ENCODE results near the gene ATL3. TPM values are rescaled to one million over a fixed set of nuclear protein-coding genes. Genes with fewer than 3 reads are reported as not detected.

Gene ATL3
- total RNA-seq, 1 experiment from 2014 or later, result 52.2 TPM

GRCh38 chr11:63599211-63600122, 71.7 kb downstream of the ATL3 start:
- peak overlapping the region; percentile 27 for H3K27ac Mint-ChIP-seq (ENCODE audit: unreplicated experiment)

GRCh38 chr11:63598556-63598955, 72.6 kb downstream of the ATL3 start:
- peaks cover 2% of the 10 kb centered on the region for H3K9me3 Mint-ChIP-seq (ENCODE audit: low read depth, unreplicated experiment)

More at GRCh38 chr11:63599211-63600122, 71.7 kb downstream of the ATL3 start:
- Mint-ChIP-seq H3K4me3 (ENCODE audit: low read depth, unreplicated experiment) (peak overlapping the region; percentile 19), H3K9me3 (ENCODE audit: low read depth, unreplicated experiment) (peaks cover 2% of the 10 kb centered on the region), H3K36me3 (ENCODE audit: insufficient read depth, unreplicated experiment) (peaks cover 76% of the 10 kb centered on the region), H3K27me3 (ENCODE audit: unreplicated experiment) (no peaks in the 10 kb centered on the region), H3K4me1 (ENCODE audit: low read depth, unreplicated experiment) (peaks cover 52% of the 10 kb centered on the region)
- BruUV-seq (replicated peaks), result no TSS peak
- CTCF ChIA-PET, result interaction anchor here (0.7 kb wide), 1 partner anchor 32 kb away, joined by 5 read pairs; no protein-coding TSS in a partner anchor
- intact Hi-C loops (cut with micrococcal nuclease; ENCODE audit: unreplicated experiment), result no loop called here
- no peak for TF ChIP-seq CTCF (IDR thresholded peaks at IDR 0.05; ENCODE audit: unreplicated experiment)
- no peak for DNase-seq

GRCh38 chr11:63595296-63595695, 75.9 kb downstream of the ATL3 start:
- peaks cover 2% of the 10 kb centered on the region for H3K9me3 Mint-ChIP-seq (ENCODE audit: low read depth, unreplicated experiment)

More at GRCh38 chr11:63598556-63598955, 72.6 kb downstream of the ATL3 start:
- peaks cover 80% of the 10 kb centered on the region for H3K36me3 Mint-ChIP-seq (ENCODE audit: insufficient read depth, unreplicated experiment)
- no peak for TF ChIP-seq CTCF (IDR thresholded peaks at IDR 0.05; ENCODE audit: unreplicated experiment)
- intact Hi-C loops (cut with micrococcal nuclease; ENCODE audit: unreplicated experiment), result no loop called here
- peaks cover 57% of the 10 kb centered on the region for H3K4me1 Mint-ChIP-seq (ENCODE audit: low read depth, unreplicated experiment)
- H3K4me3 Mint-ChIP-seq (ENCODE audit: low read depth, unreplicated experiment), result peak overlapping the region; percentile 19
- BruUV-seq (replicated peaks), result no TSS peak
- H3K27me3 Mint-ChIP-seq (ENCODE audit: unreplicated experiment), result no peaks in the 10 kb centered on the region
- no peak for DNase-seq
- peak overlapping the region; percentile 27 for H3K27ac Mint-ChIP-seq (ENCODE audit: unreplicated experiment)
- CTCF ChIA-PET, result no interaction called here

GRCh38 chr11:63592975-63593395, 78.2 kb downstream of the ATL3 start:
- Mint-ChIP-seq H3K27me3 (ENCODE audit: unreplicated experiment) (no peaks in the 10 kb centered on the region), H3K36me3 (ENCODE audit: insufficient read depth, unreplicated experiment) (peaks cover 89% of the 10 kb centered on the region), H3K4me3 (ENCODE audit: low read depth, unreplicated experiment) (no peak overlapping the region), H3K4me1 (ENCODE audit: low read depth, unreplicated experiment) (peaks cover 46% of the 10 kb centered on the region), H3K9me3 (ENCODE audit: low read depth, unreplicated experiment) (no peaks in the 10 kb centered on the region), H3K27ac (ENCODE audit: unreplicated experiment) (peak overlapping the region; percentile 68)
- intact Hi-C loops (cut with micrococcal nuclease; ENCODE audit: unreplicated experiment), result loop anchor here (2.0 kb wide), 1 partner anchor 42 kb away; no protein-coding TSS in a partner anchor
- CTCF ChIA-PET, result no interaction called here
- no TSS peak for BruUV-seq (replicated peaks)
- peak; percentile 44 for DNase-seq
- peak; percentile 54 for TF ChIP-seq CTCF (IDR thresholded peaks at IDR 0.05; ENCODE audit: unreplicated experiment)

More at GRCh38 chr11:63595296-63595695, 75.9 kb downstream of the ATL3 start:
- no peak for TF ChIP-seq CTCF (IDR thresholded peaks at IDR 0.05; ENCODE audit: unreplicated experiment)
- H3K27me3 Mint-ChIP-seq (ENCODE audit: unreplicated experiment), result no peaks in the 10 kb centered on the region
- intact Hi-C loops (cut with micrococcal nuclease; ENCODE audit: unreplicated experiment), result no loop called here
- H3K4me1 Mint-ChIP-seq (ENCODE audit: low read depth, unreplicated experiment), result peaks cover 57% of the 10 kb centered on the region
- no peak for DNase-seq
- CTCF ChIA-PET, result interaction anchor here (0.5 to 0.6 kb wide), 2 partner anchors 33 to 445 kb away, joined by 4 to 5 read pairs; no protein-coding TSS in a partner anchor
- H3K27ac Mint-ChIP-seq (ENCODE audit: unreplicated experiment), result no peak overlapping the region
- H3K36me3 Mint-ChIP-seq (ENCODE audit: insufficient read depth, unreplicated experiment), result peaks cover 91% of the 10 kb centered on the region
- no peak overlapping the region for H3K4me3 Mint-ChIP-seq (ENCODE audit: low read depth, unreplicated experiment)
- BruUV-seq (replicated peaks), result TSS peak; percentile 6
